ENCODE data around the gene ALOX15B.
A peak's percentile ranks its signal among the peaks of the same experiment; 100 is the strongest.

The ALOX15B gene

DNA sequence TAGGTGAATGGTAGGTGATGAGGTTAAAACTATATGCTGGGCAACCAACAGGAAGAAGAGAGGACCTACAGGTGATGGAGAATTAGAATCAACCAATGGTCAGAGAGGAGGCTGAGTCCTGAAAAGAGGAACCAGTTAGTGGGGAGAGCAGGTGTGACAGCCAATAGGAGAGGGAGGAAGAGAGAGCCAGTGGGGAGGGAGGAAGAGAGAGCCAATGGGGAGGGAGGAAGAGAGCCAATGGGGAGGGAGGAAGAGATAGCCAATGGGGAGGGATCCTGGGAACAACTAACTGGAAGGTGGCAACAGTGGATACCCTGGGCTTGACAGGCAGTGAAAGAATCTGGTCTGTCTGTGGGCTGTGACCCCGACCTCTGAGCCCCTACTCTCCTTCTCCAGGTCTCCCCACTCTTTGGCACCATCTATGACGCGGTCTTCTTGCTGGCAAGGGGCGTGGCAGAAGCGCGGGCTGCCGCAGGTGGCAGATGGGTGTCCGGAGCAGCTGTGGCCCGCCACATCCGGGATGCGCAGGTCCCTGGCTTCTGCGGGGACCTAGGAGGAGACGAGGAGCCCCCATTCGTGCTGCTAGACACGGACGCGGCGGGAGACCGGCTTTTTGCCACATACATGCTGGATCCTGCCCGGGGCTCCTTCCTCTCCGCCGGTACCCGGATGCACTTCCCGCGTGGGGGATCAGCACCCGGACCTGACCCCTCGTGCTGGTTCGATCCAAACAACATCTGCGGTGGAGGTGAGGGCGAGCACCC lies 32.7 kb upstream of the ALOX15B start:
- Histone ChIP-seq H3K4me3 (no peak overlapping the region), H3K27ac (no peak overlapping the region)
- peak; percentile 54 for DNase-seq (ENCODE audit: low spot score)
- no peak for TF ChIP-seq CTCF (IDR thresholded peaks at IDR 0.05)

DNA sequence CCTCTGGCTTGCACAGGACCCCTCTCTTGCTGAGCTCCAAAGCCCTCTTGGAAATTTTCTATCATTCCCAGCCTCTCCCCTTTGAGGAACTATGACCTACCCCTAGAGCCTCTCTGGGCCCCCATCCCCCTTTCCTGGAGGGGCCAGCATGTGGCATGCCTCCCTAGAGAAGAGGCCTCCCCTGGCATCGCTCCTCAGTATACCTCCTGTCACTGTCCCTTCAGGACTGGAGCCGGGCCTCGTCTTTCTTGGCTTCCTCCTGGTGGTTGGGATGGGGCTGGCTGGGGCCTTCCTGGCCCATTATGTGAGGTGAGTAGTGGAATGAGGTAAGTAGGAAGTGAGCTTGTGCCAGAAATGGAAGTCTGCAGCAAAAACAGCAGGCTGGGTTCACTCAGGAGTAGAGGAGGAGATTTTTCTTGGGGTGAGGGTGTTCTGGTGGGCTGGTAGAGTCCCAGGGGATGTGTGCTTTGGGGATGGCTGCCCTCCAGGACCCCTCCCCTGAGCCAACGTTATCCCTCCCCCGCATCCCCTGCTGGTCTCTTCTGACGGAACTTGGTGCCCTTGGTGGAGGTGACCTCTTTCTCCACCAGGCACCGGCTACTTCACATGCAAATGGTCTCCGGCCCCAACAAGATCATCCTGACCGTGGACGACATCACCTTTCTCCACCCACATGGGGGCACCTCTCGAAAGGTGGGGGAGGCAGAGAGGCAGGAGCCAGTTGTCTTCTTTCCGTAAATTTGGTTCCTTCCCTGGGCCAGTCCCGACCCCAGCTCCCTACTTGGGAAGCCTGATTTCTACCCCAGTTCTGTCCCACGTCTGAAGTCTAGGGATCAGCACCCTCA lies 31.8 kb upstream of the ALOX15B start:
- DNase-seq (ENCODE audit: low spot score), result peak; percentile 70

DNA sequence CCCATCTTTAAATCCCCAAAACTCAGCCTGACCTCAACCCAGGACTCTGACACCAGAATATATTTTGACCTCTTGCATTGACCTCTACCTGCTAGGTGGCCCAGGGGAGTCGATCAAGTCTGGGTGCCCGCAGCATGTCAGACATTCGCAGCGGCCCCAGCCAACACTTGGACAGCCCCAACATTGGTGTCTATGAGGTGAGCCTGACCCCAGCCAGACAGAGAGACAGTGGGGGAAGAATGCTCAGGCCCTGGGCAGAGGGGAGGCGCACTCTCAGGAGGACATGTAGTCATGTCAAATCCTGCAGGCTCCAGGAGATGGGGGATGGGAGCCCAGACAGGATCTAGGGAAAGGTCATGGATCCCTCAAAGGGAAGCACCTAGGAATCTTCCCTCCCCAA lies 31.0 kb upstream of the ALOX15B start:
- DNase-seq (ENCODE audit: low spot score), result peak; percentile 55
- Histone ChIP-seq H3K4me3 (no peak overlapping the region), H3K27ac (no peak overlapping the region)
- no peak for TF ChIP-seq CTCF (IDR thresholded peaks at IDR 0.05)

More for the DNA sequence above, 31.8 kb upstream of the ALOX15B start:
- Histone ChIP-seq H3K4me3 (no peak overlapping the region), H3K27ac (no peak overlapping the region)
- TF ChIP-seq CTCF (IDR thresholded peaks at IDR 0.05), result no peak

- Histone ChIP-seq H3K27ac (no peak overlapping the region), H3K4me3 (no peak overlapping the region)
- DNase-seq (ENCODE audit: low spot score), result no peak
- TF ChIP-seq CTCF (IDR thresholded peaks at IDR 0.05), result no peak
Observed at GRCh38 chr17:8012045-8012580, 26.7 kb upstream of the ALOX15B start.

DNA sequence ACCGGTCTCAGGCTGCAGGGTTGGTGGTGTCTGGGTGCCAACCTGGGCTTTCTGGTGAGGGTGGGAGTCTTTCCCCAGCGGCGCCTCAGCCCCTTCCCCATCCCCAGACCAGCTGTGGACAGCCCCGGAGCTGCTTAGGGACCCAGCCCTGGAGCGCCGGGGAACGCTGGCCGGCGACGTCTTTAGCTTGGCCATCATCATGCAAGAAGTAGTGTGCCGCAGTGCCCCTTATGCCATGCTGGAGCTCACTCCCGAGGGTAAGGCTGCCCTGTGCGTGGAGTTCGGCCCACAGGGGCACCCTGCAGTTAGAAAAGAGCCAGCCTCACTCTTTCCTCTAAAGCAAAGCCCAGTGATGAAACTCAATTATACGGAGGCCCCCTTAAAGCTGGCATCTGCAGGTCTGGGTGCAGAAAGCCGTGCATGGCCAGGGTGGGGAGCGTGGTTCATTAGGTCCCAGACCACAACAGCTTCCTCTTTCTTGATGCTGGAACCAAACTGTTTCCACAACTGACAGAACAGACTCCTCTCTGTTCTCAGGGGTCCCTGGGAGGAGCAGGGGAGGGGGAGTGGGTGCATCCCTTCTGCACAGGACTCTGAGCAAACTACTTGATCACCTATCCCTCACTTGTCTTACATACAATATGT lies 25.7 kb upstream of the ALOX15B start:
- DNase-seq (ENCODE audit: low spot score), result no peak
- no peak for TF ChIP-seq CTCF (IDR thresholded peaks at IDR 0.05)
- Histone ChIP-seq H3K4me3 (no peak overlapping the region), H3K27ac (no peak overlapping the region)

DNA sequence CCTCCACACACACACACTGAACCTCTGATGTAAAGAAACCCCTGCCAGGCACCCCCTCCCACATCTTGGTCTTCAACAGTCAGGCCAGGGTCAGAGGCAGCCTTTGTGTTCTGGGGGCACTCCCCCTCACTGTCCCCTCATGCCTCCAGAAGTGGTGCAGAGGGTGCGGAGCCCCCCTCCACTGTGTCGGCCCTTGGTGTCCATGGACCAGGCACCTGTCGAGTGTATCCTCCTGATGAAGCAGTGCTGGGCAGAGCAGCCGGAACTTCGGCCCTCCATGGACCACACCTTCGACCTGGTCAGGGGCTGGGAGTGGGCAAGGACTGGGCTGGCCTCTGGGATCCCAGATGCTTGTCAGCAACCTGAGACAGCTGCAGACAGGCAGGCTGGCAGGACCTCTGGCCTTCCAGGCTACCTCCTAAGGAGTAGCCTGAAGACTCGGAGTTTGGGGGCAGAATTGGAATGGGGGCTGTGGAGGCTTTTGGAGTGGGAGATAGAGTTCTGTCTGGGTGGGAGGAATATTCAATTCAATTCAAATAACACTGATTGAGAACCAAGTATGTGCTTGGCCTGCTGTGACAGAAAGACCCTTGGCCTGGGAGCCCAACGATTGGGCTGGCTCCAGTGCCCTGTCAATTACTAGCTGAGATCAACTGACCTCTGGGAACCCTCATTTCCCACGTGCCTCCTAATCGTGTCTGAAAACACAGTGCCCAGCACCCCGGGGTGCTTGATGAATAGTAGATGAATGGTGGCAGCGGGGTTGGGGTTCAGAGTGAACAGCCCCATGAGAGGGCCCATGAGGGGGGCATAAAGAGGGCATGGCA lies 24.9 kb upstream of the ALOX15B start:
- TF ChIP-seq CTCF (IDR thresholded peaks at IDR 0.05), result no peak

More for the DNA sequence above, 24.9 kb upstream of the ALOX15B start:
- DNase-seq (ENCODE audit: low spot score), result no peak
- Histone ChIP-seq H3K27ac (no peak overlapping the region), H3K4me3 (no peak overlapping the region)
